ENCODE data around the gene ERI2.

Gene ERI2

DNA sequence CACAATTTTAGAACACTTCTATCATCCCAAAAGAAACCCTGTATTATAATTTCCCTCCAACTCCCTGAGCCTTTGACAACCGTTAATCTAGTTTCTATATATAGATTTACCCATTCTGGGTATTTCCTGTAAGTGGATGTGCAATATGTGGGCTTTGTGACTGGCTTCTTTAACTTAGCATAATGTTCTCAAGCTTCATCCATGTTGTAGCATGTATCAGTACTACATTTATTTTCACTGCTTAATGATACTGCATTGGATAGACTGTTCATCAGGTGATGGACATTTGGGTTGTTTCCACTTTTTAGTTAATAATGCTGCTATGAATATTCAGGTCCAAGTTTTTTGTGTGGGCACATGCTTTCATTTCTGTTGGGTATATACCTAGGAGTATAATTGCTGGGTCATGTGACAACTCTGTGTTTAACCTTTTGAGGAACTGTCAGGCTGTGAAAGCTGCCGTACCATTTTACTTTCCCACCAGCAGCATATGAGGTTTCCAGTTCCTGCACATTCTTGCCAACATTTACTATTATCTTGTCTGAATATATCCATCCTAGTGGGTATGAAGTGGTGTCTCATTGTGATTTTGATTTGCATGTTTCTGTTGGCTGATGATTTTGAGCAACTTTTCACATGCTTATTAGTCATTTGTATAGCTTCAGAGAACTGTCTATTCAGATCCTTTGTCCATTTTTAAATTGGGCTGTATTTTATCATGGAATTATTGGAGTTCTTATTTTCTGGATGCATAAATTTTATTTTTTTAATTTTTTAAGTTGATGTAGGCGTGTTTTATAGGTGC, 16.5 kb upstream of the ERI2 start:
- in situ Hi-C loops (cut with MboI; ENCODE audit: low pct_unique_long_range_greater_than_20kb, low sequenced_read_pairs, unreplicated experiment) = no loop called here
- no peak for DNase-seq (ENCODE audit: low spot score)
- TF ChIP-seq, protein P1, sequence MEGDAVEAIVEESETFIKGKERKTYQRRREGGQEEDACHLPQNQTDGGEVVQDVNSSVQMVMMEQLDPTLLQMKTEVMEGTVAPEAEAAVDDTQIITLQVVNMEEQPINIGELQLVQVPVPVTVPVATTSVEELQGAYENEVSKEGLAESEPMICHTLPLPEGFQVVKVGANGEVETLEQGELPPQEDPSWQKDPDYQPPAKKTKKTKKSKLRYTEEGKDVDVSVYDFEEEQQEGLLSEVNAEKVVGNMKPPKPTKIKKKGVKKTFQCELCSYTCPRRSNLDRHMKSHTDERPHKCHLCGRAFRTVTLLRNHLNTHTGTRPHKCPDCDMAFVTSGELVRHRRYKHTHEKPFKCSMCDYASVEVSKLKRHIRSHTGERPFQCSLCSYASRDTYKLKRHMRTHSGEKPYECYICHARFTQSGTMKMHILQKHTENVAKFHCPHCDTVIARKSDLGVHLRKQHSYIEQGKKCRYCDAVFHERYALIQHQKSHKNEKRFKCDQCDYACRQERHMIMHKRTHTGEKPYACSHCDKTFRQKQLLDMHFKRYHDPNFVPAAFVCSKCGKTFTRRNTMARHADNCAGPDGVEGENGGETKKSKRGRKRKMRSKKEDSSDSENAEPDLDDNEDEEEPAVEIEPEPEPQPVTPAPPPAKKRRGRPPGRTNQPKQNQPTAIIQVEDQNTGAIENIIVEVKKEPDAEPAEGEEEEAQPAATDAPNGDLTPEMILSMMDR (IDR thresholded peaks at IDR 0.05; ENCODE audit: extremely low read depth, insufficient read depth, missing control alignments) = no peak

DNA sequence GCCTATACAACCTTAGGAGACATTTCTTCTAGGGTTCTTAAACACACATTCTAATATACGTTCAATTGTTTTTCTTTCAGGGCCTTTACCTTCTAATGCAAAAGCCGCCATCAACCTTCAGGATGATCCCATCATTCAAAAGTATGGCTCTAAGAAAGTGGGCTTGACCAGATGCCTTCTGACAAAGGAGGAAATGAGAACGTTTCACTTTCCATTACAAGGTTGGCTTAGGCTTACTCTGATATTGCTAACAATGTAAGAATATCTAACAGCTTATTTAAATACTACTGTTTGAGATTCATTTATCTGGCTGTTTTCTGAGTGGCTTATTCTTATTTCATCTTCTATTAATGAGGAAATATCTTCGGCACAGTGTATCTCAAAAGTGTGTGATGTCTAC, 15.4 kb upstream of the ERI2 start:
- TF ChIP-seq, protein P1 (IDR thresholded peaks at IDR 0.05; ENCODE audit: extremely low read depth, insufficient read depth, missing control alignments) = no peak
- in situ Hi-C loops (cut with MboI; ENCODE audit: low pct_unique_long_range_greater_than_20kb, low sequenced_read_pairs, unreplicated experiment) = no loop called here
- DNase-seq (ENCODE audit: low spot score) = no peak

DNA sequence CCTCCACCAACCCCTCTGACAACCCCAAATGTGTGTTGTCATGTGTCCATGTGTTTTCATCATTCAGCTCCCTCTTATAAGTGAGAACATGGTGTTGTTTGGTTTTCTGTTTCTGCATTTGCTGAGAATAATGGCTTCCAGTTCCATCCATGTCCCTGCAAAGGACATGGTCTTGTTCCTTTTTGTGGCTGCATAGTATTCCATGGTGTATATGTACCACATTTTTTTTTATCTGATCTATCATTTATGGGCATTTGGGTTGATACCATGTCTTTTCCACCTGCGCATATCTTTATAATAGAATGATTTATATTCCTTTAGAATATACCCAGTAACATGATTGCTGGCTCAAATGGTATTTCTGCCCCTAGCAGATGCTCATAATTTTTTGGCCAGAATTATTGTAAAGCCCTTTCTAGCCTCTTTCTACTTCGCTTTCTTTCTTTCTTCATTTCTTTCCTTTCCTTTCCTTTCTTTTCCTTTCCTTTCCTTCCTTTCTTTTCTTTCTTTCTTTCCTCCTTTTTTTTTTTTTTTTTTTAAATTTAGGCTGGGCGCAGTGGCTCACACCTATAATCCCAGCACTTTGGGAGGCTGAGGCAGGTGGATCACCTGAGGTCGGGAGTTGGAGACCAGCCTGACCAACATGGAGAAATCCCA, 12.8 kb upstream of the ERI2 start:
- DNase-seq (ENCODE audit: low spot score) = no peak
- in situ Hi-C loops (cut with MboI; ENCODE audit: low pct_unique_long_range_greater_than_20kb, low sequenced_read_pairs, unreplicated experiment) = no loop called here
- TF ChIP-seq, protein P1 (IDR thresholded peaks at IDR 0.05; ENCODE audit: extremely low read depth, insufficient read depth, missing control alignments) = no peak

DNA sequence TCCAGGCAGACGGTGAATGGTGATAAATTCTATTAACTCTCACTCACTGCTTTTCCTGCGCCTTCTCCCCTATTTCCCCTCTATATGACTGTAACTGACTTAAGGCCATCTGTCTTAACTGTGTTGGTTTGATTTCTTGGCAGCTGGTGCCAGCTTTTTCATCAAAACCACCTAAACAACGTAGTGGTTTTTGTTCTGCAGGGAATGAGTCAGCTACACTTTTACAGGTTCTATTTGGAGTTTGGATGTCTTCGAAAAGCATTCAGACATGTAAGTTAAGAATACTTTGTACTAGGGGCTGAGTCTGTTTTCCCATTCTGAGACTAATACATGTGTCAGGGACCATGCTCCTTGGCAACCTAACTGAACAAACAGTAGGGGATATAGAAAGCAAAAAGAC, 8.5 kb upstream of the ERI2 start:
- in situ Hi-C loops (cut with MboI; ENCODE audit: low pct_unique_long_range_greater_than_20kb, low sequenced_read_pairs, unreplicated experiment) = no loop called here
- DNase-seq (ENCODE audit: low spot score) = no peak
- TF ChIP-seq, protein P1 (IDR thresholded peaks at IDR 0.05; ENCODE audit: extremely low read depth, insufficient read depth, missing control alignments) = no peak

DNA sequence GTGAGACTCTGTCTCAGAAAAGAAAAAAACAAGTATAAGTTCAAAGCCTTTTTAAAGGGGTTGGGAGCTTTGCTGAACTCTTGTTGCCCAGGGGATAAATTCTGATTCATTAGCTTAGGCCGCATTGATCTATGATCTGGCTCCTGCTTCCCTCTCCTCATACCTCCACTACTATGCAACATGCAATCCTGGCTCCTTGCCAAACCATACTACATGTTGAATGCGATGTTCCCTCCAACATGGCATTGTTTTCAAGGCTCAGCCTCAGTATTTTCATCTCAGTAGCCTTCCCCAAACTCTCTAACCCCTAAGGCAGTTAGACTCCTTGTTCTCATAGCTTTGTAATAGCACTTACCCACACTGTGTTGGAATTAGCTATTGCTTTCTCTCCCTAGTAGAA, 6.2 kb upstream of the ERI2 start:
- DNase-seq (ENCODE audit: low spot score) = no peak
- in situ Hi-C loops (cut with MboI; ENCODE audit: low pct_unique_long_range_greater_than_20kb, low sequenced_read_pairs, unreplicated experiment) = no loop called here

DNA sequence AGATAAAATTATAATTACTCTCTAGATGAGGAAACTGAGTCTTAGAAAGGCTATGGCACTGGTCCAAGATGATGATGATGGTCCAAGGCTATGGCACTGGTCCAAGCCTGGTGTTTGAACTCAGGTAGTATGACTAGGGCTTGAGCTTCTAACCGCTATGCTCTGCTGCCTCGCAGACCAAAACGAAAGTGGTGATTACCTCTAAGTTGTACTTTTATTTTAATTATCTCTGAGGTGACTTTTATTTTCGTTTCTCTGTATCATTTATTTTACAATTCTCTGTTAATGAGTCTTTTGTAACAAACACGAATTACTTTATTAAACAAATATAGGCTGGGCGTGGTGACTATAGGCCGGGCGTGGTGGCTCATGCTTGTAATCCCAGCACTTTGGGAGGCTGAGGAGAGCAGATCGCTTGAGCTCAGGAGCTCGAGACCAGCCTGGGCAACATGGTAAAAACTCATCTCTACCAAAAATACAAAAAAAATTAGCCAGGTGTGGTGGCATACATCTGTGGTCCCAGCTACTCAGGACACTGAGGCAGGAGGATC, 5.7 kb upstream of the ERI2 start:
- TF ChIP-seq, protein P1 (IDR thresholded peaks at IDR 0.05; ENCODE audit: extremely low read depth, insufficient read depth, missing control alignments) = no peak
- in situ Hi-C loops (cut with MboI; ENCODE audit: low pct_unique_long_range_greater_than_20kb, low sequenced_read_pairs, unreplicated experiment) = no loop called here
- no peak for DNase-seq (ENCODE audit: low spot score)

More for the DNA sequence above, 6.2 kb upstream of the ERI2 start:
- TF ChIP-seq, protein P1 (IDR thresholded peaks at IDR 0.05; ENCODE audit: extremely low read depth, insufficient read depth, missing control alignments) = no peak
